ENCODE measurements around the gene TRPC4.

The TRPC4 gene

GRCh38 chr13:37685206-37685605 lies 184.4 kb downstream of the TRPC4 start:
- Histone ChIP-seq H3K9me2 (replicated peaks; ENCODE audit: low read depth, low read length) (no peaks in the 10 kb centered on the region), H4K20me1 (ENCODE audit: insufficient read depth, low read length, poor library complexity, severe bottlenecking) (no peaks in the 10 kb centered on the region), H3K79me2 (ENCODE audit: insufficient read depth, low read length) (no peaks in the 10 kb centered on the region), H3F3A (ENCODE audit: low read depth) (no peaks in the 10 kb centered on the region), H3K9me3 (ENCODE audit: insufficient read depth, low read depth, low read length) (no peaks in the 10 kb centered on the region), H3K9ac (ENCODE audit: low read depth, low read length, poor library complexity, severe bottlenecking) (no peak overlapping the region), H3K36me3 (ENCODE audit: insufficient read depth, low read length) (no peaks in the 10 kb centered on the region), H3K4me3 (ENCODE audit: low read length, poor library complexity, severe bottlenecking) (no peak overlapping the region), H2AFZ (ENCODE audit: low read length) (no peak overlapping the region), H3K4me1 (ENCODE audit: insufficient read depth, low read length, poor library complexity, severe bottlenecking) (no peaks in the 10 kb centered on the region), H3K4me2 (ENCODE audit: low read depth, low read length, poor library complexity, severe bottlenecking) (no peak overlapping the region), H3K27me3 (ENCODE audit: insufficient read depth, low read length, poor library complexity, severe bottlenecking) (no peaks in the 10 kb centered on the region)
- no peak for TF ChIP-seq EZH2phosphoT487 (IDR thresholded peaks at IDR 0.05; ENCODE audit: borderline replicate concordance)

- no peak overlapping the region for H3K4me3 ChIP-seq (ENCODE audit: low read length, poor library complexity, severe bottlenecking)
- TF ChIP-seq CTCF (conservative IDR thresholded peaks at IDR 0.05; ENCODE audit: low read length) (no peak), EZH2phosphoT487 (IDR thresholded peaks at IDR 0.05; ENCODE audit: borderline replicate concordance) (no peak)
- H3K4me2 ChIP-seq (ENCODE audit: low read depth, low read length, poor library complexity, severe bottlenecking) = no peak overlapping the region
- no peaks in the 10 kb centered on the region for H3K79me2 ChIP-seq (ENCODE audit: insufficient read depth, low read length)
- H3K27me3 ChIP-seq (ENCODE audit: insufficient read depth, low read length, poor library complexity, severe bottlenecking) = no peaks in the 10 kb centered on the region
- no peaks in the 10 kb centered on the region for H3K4me1 ChIP-seq (ENCODE audit: insufficient read depth, low read length, poor library complexity, severe bottlenecking)
- H2AFZ ChIP-seq (ENCODE audit: low read length) = no peak overlapping the region
- no peaks in the 10 kb centered on the region for H3K36me3 ChIP-seq (ENCODE audit: insufficient read depth, low read length)
- H3K9me3 ChIP-seq (ENCODE audit: insufficient read depth, low read depth, low read length) = no peaks in the 10 kb centered on the region
- no peaks in the 10 kb centered on the region for H3K9me2 ChIP-seq (replicated peaks; ENCODE audit: low read depth, low read length)
- H4K20me1 ChIP-seq (ENCODE audit: insufficient read depth, low read length, poor library complexity, severe bottlenecking) = no peaks in the 10 kb centered on the region
- no peaks in the 10 kb centered on the region for H3F3A ChIP-seq (ENCODE audit: low read depth)
- H3K9ac ChIP-seq (ENCODE audit: low read depth, low read length, poor library complexity, severe bottlenecking) = no peak overlapping the region
Observed at GRCh38 chr13:37682496-37682895, 187.1 kb downstream of the TRPC4 start.

- no peaks in the 10 kb centered on the region for H3K9me3 ChIP-seq (ENCODE audit: insufficient read depth, low read depth, low read length)
- H3F3A ChIP-seq (ENCODE audit: low read depth) = no peaks in the 10 kb centered on the region
- H3K4me1 ChIP-seq (ENCODE audit: insufficient read depth, low read length, poor library complexity, severe bottlenecking) = no peaks in the 10 kb centered on the region
- H3K9me2 ChIP-seq (replicated peaks; ENCODE audit: low read depth, low read length) = no peaks in the 10 kb centered on the region
- H3K4me2 ChIP-seq (ENCODE audit: low read depth, low read length, poor library complexity, severe bottlenecking) = no peak overlapping the region
- TF ChIP-seq CTCF (conservative IDR thresholded peaks at IDR 0.05; ENCODE audit: low read length) = no peak
- TF ChIP-seq EZH2phosphoT487 (IDR thresholded peaks at IDR 0.05; ENCODE audit: borderline replicate concordance) = no peak
- no peak overlapping the region for H3K9ac ChIP-seq (ENCODE audit: low read depth, low read length, poor library complexity, severe bottlenecking)
- no peak overlapping the region for H3K4me3 ChIP-seq (ENCODE audit: low read length, poor library complexity, severe bottlenecking)
- no peaks in the 10 kb centered on the region for H3K79me2 ChIP-seq (ENCODE audit: insufficient read depth, low read length)
- no peaks in the 10 kb centered on the region for H3K36me3 ChIP-seq (ENCODE audit: insufficient read depth, low read length)
- H4K20me1 ChIP-seq (ENCODE audit: insufficient read depth, low read length, poor library complexity, severe bottlenecking) = no peaks in the 10 kb centered on the region
- H3K27me3 ChIP-seq (ENCODE audit: insufficient read depth, low read length, poor library complexity, severe bottlenecking) = no peaks in the 10 kb centered on the region
- no peak overlapping the region for H2AFZ ChIP-seq (ENCODE audit: low read length)
Observed at GRCh38 chr13:37681281-37682032, 188.1 kb downstream of the TRPC4 start.

GRCh38 chr13:37680137-37680536 lies 189.4 kb downstream of the TRPC4 start:
- no peaks in the 10 kb centered on the region for H3K9me3 ChIP-seq (ENCODE audit: insufficient read depth, low read depth, low read length)

More at GRCh38 chr13:37680137-37680536, 189.4 kb downstream of the TRPC4 start:
- Histone ChIP-seq H4K20me1 (ENCODE audit: insufficient read depth, low read length, poor library complexity, severe bottlenecking) (no peaks in the 10 kb centered on the region), H3K9ac (ENCODE audit: low read depth, low read length, poor library complexity, severe bottlenecking) (no peak overlapping the region), H3K4me2 (ENCODE audit: low read depth, low read length, poor library complexity, severe bottlenecking) (no peak overlapping the region), H3K79me2 (ENCODE audit: insufficient read depth, low read length) (no peaks in the 10 kb centered on the region), H3K4me1 (ENCODE audit: insufficient read depth, low read length, poor library complexity, severe bottlenecking) (no peaks in the 10 kb centered on the region), H3F3A (ENCODE audit: low read depth) (no peaks in the 10 kb centered on the region), H3K27me3 (ENCODE audit: insufficient read depth, low read length, poor library complexity, severe bottlenecking) (no peaks in the 10 kb centered on the region), H2AFZ (ENCODE audit: low read length) (no peak overlapping the region), H3K9me2 (replicated peaks; ENCODE audit: low read depth, low read length) (no peaks in the 10 kb centered on the region), H3K4me3 (ENCODE audit: low read length, poor library complexity, severe bottlenecking) (no peak overlapping the region), H3K36me3 (ENCODE audit: insufficient read depth, low read length) (no peaks in the 10 kb centered on the region)
- TF ChIP-seq EZH2phosphoT487 (IDR thresholded peaks at IDR 0.05; ENCODE audit: borderline replicate concordance) = no peak
- no peak for TF ChIP-seq CTCF (conservative IDR thresholded peaks at IDR 0.05; ENCODE audit: low read length)
